GM12891 (cell line): ENCODE data around the gene SLC25A47.
"Not testable (repeated sequence)": the region's sequence is repeated elsewhere in the genome, so short reads cannot be mapped to it uniquely, and the experiment has no call there.

ENCODE experiments used
- POLR2A ChIP-seq: IDR thresholded peaks from 2 replicates; pipeline ENCODE4 v1.6.1; 2011; ENCODE audit warnings: low read depth, low read length, control low read depth
- POLR2AphosphoS5 ChIP-seq: IDR thresholded peaks from 2 replicates; pipeline ENCODE4 v1.6.1; 2011; ENCODE audit warnings: low read depth, low read length, control low read depth
- SPI1 ChIP-seq: IDR thresholded peaks from 2 replicates; pipeline ENCODE4 v1.6.1; 2011; ENCODE audit warnings: low read depth, low read length, control low read depth
- TAF1 ChIP-seq: IDR thresholded peaks from 2 replicates; pipeline ENCODE4 v1.6.1; 2011; ENCODE audit warnings: low read depth, low read length, control low read depth

- TF ChIP-seq POLR2AphosphoS5, POLR2A, TAF1, SPI1: not testable (repeated sequence)
Measured at GRCh38 chr14:100287998-100288295, 35.2 kb upstream of the SLC25A47 start.
